Small intestine (tissue), 7 donors: Measurements from ENCODE around the gene GNB5. TPM values are rescaled to one million over a fixed set of nuclear protein-coding genes. Genes with fewer than 3 reads are reported as not detected.

Experiments
- DNase-seq, 2 donors: peaks; one replicate each; pipeline versions ENCODE4 v3.0.0 to v3.0.0-alpha.2; 2013
- FAIRE-seq: peaks from 2 replicates; lab custom pipeline; 2012; peaks lifted over from hg19 to GRCh38; lab: Jason Lieb, UNC
- H3K27ac ChIP-seq, 3 donors: one replicate each; pipeline ENCODE4 v1.5.1; 2013; ENCODE audit warnings: low read length in 2 of 3, mild to moderate bottlenecking in 2 of 3, control low read depth in 1 of 3, inconsistent platforms in 1 of 3, low read depth in 1 of 3, moderate library complexity in 1 of 3
- H3K27me3 ChIP-seq, 3 donors: one replicate each; pipeline ENCODE4 v1.6.1; 2013; ENCODE audit warnings: low read length in 3 of 3, inconsistent platforms in 1 of 3; ENCODE audit not compliant: control insufficient read depth in 3 of 3, insufficient read depth in 3 of 3
- H3K36me3 ChIP-seq, 3 donors: one replicate each; pipeline ENCODE4 v1.6.1; 2013; ENCODE audit warnings: low read length in 3 of 3, inconsistent platforms in 1 of 3, low read depth in 1 of 3, mild to moderate bottlenecking in 1 of 3, moderate library complexity in 1 of 3; ENCODE audit not compliant: control insufficient read depth in 3 of 3, insufficient read depth in 2 of 3
- H3K4me1 ChIP-seq, 3 donors: one replicate each; pipeline ENCODE4 v1.6.1; 2013; ENCODE audit warnings: low read length in 2 of 3, inconsistent platforms in 1 of 3, low read depth in 1 of 3, mild to moderate bottlenecking in 1 of 3, moderate library complexity in 1 of 3; ENCODE audit not compliant: control insufficient read depth in 3 of 3, insufficient read depth in 2 of 3
- H3K4me3 ChIP-seq, 3 donors: one replicate each; pipeline ENCODE4 v1.5.1; 2013; ENCODE audit warnings: low read length in 3 of 3, control low read depth in 1 of 3, inconsistent platforms in 1 of 3, low read depth in 1 of 3, mild to moderate bottlenecking in 1 of 3, moderate library complexity in 1 of 3
- H3K9me3 ChIP-seq, 2 donors: one replicate each; pipeline ENCODE4 v1.6.1; 2013; ENCODE audit warnings: low read depth in 1 of 2, low read length in 1 of 2; ENCODE audit not compliant: control insufficient read depth in 2 of 2, insufficient read depth in 1 of 2
- WGBS, 3 donors: extraction: QIAGEN DNeasy Blood & Tissue Kit; methylation state at CpG; one replicate each; pipeline ENCODE4 v1.1.7; 2013; 5-methylcytosine and 5-hydroxymethylcytosine counted together
- polyA plus RNA-seq, 4 donors: library from polyadenylated mRNA; stranded (reverse) in 3 of 4; unstranded in 1 of 4; fragments of 200-250 nt in 3 of 4; fragments of 120-200 nt in 1 of 4; gene quantifications; one replicate each; pipeline versions ENCODE4 v1.2.1 to v1.2.3, GENCODE V29; 2013
- donor health status: healthy with polysubstance abuse.
- donor health status: control.
- donor health status: control.
- donor health status: Bipolar disorder and iron deficiency.
- donor health status: healthy.

The GNB5 gene
- polyA plus RNA-seq, 4 donors, result 1.3 to 10.0 (median 2.9) TPM

- no peaks in the 10 kb centered on the region for H3K9me3 ChIP-seq
- H3K27ac ChIP-seq, result no peak overlapping the region
- DNase-seq, result no peak
- peaks cover 0 to 17% (median 0%) of the 10 kb centered on the region in 3 donors for H3K36me3 ChIP-seq
- no peaks in the 10 kb centered on the region for H3K27me3 ChIP-seq
- no peak for FAIRE-seq
- H3K4me3 ChIP-seq, result no peak overlapping the region
- 49 to 89% (median 74%) methylated on average over 1 of the region's 1 CpG for WGBS, 3 donors
- no peaks in the 10 kb centered on the region for H3K4me1 ChIP-seq
Observed at GRCh38 chr15:52232327-52232726, 41.1 kb upstream of the GNB5 start.

- no peaks in the 10 kb centered on the region for H3K27me3 ChIP-seq
- no peak overlapping the region for H3K27ac ChIP-seq
- H3K4me3 ChIP-seq, result no peak overlapping the region
- FAIRE-seq, result no peak
- no peaks in the 10 kb centered on the region for H3K9me3 ChIP-seq
- no peak for DNase-seq
- 68 to 76% (median 70%) methylated on average over 1 of the region's 1 CpG for WGBS, 3 donors
- peaks cover 0 to 12% (median 0%) of the 10 kb centered on the region in 3 donors for H3K36me3 ChIP-seq
- H3K4me1 ChIP-seq, result no peaks in the 10 kb centered on the region
Observed at GRCh38 chr15:52230073-52230472, 38.9 kb upstream of the GNB5 start.

GRCh38 chr15:52228921-52229320 is 37.7 kb upstream of the GNB5 start:
- Histone ChIP-seq H3K4me3 (no peak overlapping the region), H3K27ac (no peak overlapping the region), H3K4me1 (no peaks in the 10 kb centered on the region), H3K36me3 (peaks cover 0 to 8% (median 0%) of the 10 kb centered on the region in 3 donors), H3K9me3 (no peaks in the 10 kb centered on the region), H3K27me3 (no peaks in the 10 kb centered on the region)
- 32 to 50% (median 47%) methylated on average over 8 of the region's 8 CpGs for WGBS, 3 donors
- no peak for FAIRE-seq
- DNase-seq, result peak; percentile 94

GRCh38 chr15:52227456-52227855 is 36.3 kb upstream of the GNB5 start:
- no peak for FAIRE-seq
- H3K36me3 ChIP-seq, result peaks cover 0 to 10% (median 0%) of the 10 kb centered on the region in 3 donors

GRCh38 chr15:52225230-52225629 is 34.0 kb upstream of the GNB5 start:
- FAIRE-seq (no peak), DNase-seq (no peak)
- Histone ChIP-seq H3K4me1 (no peaks in the 10 kb centered on the region), H3K27ac (no peak overlapping the region), H3K36me3 (peaks cover 0 to 9% (median 0%) of the 10 kb centered on the region in 3 donors), H3K9me3 (no peaks in the 10 kb centered on the region), H3K27me3 (no peaks in the 10 kb centered on the region), H3K4me3 (no peak overlapping the region)
- 90 to 92% (median 92%) methylated on average over 8 of the region's 8 CpGs for WGBS, 3 donors

More at GRCh38 chr15:52227456-52227855, 36.3 kb upstream of the GNB5 start:
- DNase-seq, result peak; percentile 77 to 80
- Histone ChIP-seq H3K9me3 (no peaks in the 10 kb centered on the region), H3K4me3 (no peak overlapping the region), H3K27ac (no peak overlapping the region), H3K27me3 (no peaks in the 10 kb centered on the region), H3K4me1 (no peaks in the 10 kb centered on the region)
- WGBS, 3 donors, result 48 to 61% (median 49%) methylated on average over 5 of the region's 5 CpGs

- H3K4me1 ChIP-seq, result no peaks in the 10 kb centered on the region
- no peak overlapping the region for H3K27ac ChIP-seq
- no peak for DNase-seq
- no peak for FAIRE-seq
- H3K9me3 ChIP-seq, result no peaks in the 10 kb centered on the region
- no peak overlapping the region for H3K4me3 ChIP-seq
- 86 to 92% (median 86%) methylated on average over 4 of the region's 4 CpGs for WGBS, 3 donors
- no peaks in the 10 kb centered on the region for H3K27me3 ChIP-seq
- peaks cover 0 to 13% (median 0%) of the 10 kb centered on the region in 3 donors for H3K36me3 ChIP-seq
Observed at GRCh38 chr15:52224211-52224610, 33.0 kb upstream of the GNB5 start.

- no peak for FAIRE-seq
- no peak for DNase-seq
- Histone ChIP-seq H3K4me1 (no peaks in the 10 kb centered on the region), H3K27me3 (no peaks in the 10 kb centered on the region), H3K36me3 (peaks cover 0 to 23% (median 3%) of the 10 kb centered on the region in 3 donors), H3K9me3 (no peaks in the 10 kb centered on the region), H3K27ac (peak overlapping the region in 1 of 3 donors; percentile 41), H3K4me3 (no peak overlapping the region)
- WGBS, 3 donors, result 60 to 76% (median 65%) methylated on average over 5 of the region's 5 CpGs
Observed at GRCh38 chr15:52221730-52222129, 30.5 kb upstream of the GNB5 start.

GRCh38 chr15:52220937-52221660 is 29.9 kb upstream of the GNB5 start:
- FAIRE-seq, result no peak

More at GRCh38 chr15:52220937-52221660, 29.9 kb upstream of the GNB5 start:
- Histone ChIP-seq H3K4me1 (no peaks in the 10 kb centered on the region), H3K36me3 (peaks cover 0 to 23% (median 3%) of the 10 kb centered on the region in 3 donors), H3K4me3 (no peak overlapping the region), H3K27ac (peak overlapping the region in 1 of 3 donors; percentile 41), H3K27me3 (no peaks in the 10 kb centered on the region), H3K9me3 (no peaks in the 10 kb centered on the region)
- 65 to 87% (median 70%) methylated on average over 7 of the region's 7 CpGs for WGBS, 3 donors
- DNase-seq, result peak in 1 of 2 donors; percentile 13
